Forelimb muscle (tissue), 1 donor: Measurements from ENCODE around the gene TGM5. TPM values are rescaled to one million over a fixed set of nuclear protein-coding genes. Genes with fewer than 3 reads are reported as not detected.
"Not testable (repeated sequence)": the region's sequence is repeated elsewhere in the genome, so short reads cannot be mapped to it uniquely, and the experiment has no call there.

Experiments used
- DNase-seq: peaks from one replicate; pipeline ENCODE4 v3.0.0-alpha.2; 2013; ENCODE audit warnings: low read depth
- polyA plus RNA-seq: library from polyadenylated mRNA; unstranded; fragments of 120-200 nt; gene quantifications from one replicate; pipeline ENCODE4 v1.2.1, GENCODE V29; 2013; ENCODE audit not compliant: insufficient read length

TGM5 gene
- polyA plus RNA-seq, 1 donor = 0.16 TPM

GRCh38 chr15:43276563-43277200 is 10.0 kb upstream of the TGM5 start:
- no peak for DNase-seq

GRCh38 chr15:43275740-43276562 is 9.2 kb upstream of the TGM5 start:
- no peak for DNase-seq

DNA sequence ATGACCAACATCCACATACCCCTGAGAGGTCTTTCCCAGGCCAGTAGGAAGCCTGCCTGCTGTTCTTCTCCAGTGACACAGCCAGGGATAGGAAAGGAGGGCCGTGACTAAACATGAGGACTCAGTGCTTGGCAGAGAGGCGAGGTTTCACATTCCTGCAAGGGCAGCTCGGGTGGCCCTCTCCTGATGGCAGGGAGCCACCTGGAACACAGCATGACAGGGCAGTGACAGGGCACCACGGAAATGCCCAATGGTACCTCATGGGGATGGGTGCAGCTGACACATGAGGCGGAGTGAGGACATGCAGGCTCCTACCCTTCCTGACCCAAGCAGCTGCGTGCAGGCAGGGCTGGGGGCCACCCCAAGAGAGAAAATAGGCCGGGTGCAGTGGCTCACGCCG is 7.4 kb upstream of the TGM5 start:
- DNase-seq = no peak

DNA sequence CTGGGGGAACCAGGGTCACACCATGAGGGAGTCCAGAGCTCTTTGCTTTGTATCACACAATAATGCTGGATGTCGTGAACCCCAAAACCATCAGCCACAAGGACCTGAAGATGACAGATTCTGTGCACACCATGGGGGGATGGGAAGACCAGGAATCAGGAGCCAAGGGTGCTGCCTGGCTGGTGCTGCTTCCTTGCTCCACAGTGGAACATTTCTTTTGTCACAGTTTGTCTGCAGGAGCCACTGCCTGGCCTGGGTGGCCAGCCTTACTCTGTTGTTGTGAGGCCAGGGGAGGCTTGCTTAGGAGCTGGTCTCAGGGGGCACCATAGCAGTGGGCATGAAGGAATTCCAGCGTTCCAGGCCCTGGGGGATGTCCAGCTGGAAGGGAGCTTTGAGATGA is 6.5 kb upstream of the TGM5 start:
- no peak for DNase-seq

DNA sequence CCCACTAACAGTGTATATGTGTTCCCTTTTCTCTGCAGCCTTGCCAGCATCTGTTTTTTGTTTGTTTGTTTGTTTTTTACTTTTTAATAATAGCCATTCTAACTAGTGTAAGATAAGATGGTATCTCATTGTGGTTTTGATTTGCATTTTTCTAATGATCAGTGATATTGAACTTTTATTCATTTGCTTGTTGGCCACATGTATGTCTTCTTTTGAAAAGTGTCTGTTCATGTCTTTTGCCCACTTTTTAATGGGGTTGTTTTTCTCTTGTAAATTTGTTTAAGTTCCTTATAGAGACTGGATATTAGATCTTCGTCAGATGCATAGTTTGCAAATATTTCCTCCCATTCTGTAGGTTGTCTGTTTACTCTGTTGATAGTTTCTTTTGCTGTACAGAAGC is 5.2 kb upstream of the TGM5 start:
- not testable (repeated sequence) for DNase-seq

DNA sequence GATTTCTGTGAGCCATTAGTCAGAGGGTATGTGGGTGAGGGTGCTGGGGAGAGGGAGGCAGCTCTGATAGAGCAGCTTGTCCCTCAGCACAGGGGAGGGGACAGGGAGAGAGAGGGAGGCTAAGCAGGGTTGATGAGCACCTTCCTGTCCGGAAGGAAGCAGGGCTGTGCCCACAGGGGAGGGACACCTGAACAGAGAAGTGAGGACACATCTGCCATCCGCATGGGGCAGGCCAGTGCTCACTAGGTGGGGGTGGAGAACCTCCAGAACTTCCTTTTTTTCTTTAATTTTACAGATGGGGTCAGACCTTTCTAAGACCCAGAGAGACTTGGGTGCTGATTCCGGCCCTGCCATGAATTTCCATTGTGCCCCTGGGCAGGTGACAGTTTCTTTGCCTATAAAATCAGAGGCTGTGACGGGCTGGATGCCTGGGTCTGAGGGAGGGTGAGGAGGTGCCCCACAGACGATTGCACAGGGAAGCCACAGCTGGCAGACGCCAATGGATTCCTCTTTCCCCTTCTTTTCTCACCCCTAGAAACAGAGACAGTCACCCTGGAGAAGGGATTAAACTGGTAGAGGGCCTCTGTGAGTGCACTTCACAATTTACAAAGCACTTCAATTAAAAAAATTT is 4.1 kb upstream of the TGM5 start:
- no peak for DNase-seq

- DNase-seq = no peak
Observed at GRCh38 chr15:43270113-43270665, 3.5 kb upstream of the TGM5 start.

- DNase-seq = no peak
Observed at GRCh38 chr15:43268111-43269105, 1.7 kb upstream of the TGM5 start.

DNA sequence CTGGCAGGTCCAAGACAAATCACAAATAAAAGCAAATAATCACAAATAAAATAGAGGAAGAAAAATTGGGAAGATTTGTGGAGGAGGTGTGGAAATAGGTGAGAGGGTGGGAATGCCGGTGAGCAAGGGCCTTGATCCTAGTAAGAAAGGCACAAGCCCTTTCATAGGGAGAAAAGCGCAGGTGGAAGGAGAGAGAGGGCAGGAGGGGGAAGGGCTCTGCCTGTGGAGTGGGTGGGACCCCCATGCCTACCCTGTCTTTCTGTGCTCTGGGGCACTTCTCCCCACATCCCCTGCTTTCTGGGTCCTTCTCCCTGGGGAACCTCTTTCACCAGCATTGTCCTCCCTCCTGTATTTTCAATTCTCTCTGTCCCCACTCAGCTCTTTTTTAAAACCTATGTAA is 711 bp upstream of the TGM5 start:
- no peak for DNase-seq

GRCh38 chr15:43266386-43266785 is 342 bp downstream of the TGM5 start:
- DNase-seq = no peak

DNA sequence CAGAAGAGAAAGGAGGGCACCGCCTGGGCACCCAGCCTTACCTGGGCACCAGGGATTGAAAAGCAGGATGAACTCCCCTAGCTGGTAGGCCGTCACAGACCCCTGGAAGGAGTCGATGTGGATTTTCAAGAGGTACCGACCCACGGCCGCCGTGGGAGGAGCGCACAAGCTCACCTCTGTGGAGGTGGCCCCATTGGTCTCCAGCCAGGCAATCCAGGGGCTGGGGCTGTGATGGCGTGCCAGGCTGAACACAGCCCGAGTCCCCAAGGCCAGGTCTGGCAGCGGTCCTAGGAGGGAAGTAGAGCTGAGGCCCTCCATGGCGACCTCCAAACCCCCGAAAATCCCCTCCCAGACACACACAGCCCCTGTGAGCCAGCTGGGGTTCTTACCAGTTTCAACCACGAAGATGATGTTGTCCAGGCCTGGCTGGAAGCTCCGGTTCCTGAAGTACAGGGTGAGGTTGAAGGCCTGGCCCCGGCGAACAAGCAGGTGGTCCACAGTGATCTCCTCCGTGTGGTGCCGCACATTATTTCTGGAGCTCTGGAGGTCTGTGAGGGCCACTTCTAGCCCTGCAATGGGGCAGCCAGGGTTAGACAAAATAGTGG is 6.6 kb downstream of the TGM5 start:
- no peak for DNase-seq

DNA sequence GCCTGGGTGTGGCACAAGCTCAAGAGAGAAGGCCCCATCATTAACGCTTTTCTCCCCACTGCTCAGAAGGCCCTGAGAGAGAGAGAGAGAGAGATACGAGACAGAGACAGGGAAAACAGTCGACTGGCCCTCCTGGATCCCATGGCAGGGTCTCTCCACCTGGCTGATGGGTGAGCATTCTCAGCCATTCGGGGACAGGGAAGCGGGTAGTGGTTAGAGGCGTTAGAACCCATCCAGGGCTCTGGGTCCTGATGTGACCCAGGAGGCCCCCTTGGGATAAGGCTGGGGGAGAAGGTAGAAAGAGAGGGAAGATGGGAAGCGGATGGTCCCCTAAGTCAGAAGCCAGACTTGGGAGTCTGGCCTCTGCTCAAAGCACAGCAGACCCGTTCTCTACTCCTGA is 7.9 kb downstream of the TGM5 start:
- no peak for DNase-seq

- no peak for DNase-seq
Observed at GRCh38 chr15:43256341-43256740, 10.4 kb downstream of the TGM5 start.

- no peak for DNase-seq
Observed at GRCh38 chr15:43255376-43255775, 11.4 kb downstream of the TGM5 start.

- DNase-seq = no peak
Observed at GRCh38 chr15:43253431-43254403, 13.0 kb downstream of the TGM5 start.

- DNase-seq = no peak
Observed at GRCh38 chr15:43251871-43252250, 14.9 kb downstream of the TGM5 start.

DNA sequence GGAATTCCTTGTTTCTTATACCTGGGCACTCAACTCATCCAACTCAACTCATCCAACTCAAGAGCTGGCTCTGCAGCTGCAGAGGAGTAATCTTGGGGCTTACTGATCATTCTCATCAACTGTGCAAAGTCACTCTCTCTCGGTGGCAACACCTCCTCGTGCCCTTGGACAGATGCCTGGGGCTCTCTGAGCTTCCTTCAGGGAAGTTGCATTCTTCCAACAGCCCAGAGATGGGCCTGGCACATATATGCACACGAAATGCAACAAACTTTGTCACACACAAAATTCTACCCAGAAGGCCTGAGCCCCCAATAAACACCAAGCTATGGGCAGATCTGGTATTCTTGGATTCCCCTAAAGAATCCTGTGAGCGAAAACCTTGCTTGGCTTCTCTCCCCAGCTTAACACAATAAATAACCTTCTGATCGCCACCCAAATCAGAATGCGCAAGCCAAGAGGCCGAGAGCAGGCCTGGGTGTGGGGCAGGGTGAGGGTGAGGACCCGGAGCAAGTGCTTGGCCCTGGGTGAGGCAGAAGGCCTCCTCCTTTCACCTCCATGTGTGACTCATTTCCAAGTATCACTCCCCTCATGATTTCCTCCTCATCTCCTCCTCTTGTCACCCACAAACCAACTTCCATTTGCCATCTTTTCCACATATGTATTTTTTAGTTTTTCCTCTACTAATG is 15.4 kb downstream of the TGM5 start:
- DNase-seq = no peak

GRCh38 chr15:43250785-43251184 is 15.9 kb downstream of the TGM5 start:
- no peak for DNase-seq

DNA sequence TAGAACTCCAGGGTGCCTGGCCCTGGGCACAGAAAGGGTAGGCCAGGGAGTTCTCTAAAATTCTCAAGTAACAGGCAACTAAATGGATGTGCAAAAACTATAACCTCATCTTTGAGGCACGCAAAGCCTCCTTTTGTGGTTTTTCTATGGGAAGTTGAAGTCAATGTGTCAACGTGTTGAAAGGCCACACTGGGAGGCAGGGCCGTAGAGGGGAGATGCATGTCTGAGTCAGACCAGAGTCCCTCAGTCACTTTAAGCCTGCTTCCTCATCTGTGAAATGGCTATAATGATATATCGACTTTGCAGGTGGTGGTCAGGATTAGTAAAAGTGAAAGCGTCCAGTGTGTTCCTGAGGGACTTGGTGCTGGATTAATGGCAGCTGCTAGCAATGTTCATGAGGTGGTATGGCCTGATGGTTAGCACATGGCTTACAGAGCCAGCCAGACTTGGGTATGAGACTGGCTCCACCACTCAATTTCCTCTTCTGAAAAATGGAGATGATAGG is 17.0 kb downstream of the TGM5 start:
- no peak for DNase-seq
